NCI-H82 treated with DMSO at 0.1 percent for 48 hours (cell line): ENCODE results near the gene CBX7.
"Not testable (repeated sequence)": the region's sequence is repeated elsewhere in the genome, so short reads cannot be mapped to it uniquely, and the experiment has no call there.

Experiments used
- DNase-seq: peaks from one replicate; lab custom pipeline; 2025; ENCODE audit not compliant: unreplicated experiment; lab: John Stamatoyannopoulos, UW

Gene CBX7

GRCh38 chr22:39174498-39175352 is 22.2 kb upstream of the CBX7 start:
- no peak for DNase-seq

- no peak for DNase-seq
Measured at GRCh38 chr22:39173787-39174497, 21.5 kb upstream of the CBX7 start.

DNA sequence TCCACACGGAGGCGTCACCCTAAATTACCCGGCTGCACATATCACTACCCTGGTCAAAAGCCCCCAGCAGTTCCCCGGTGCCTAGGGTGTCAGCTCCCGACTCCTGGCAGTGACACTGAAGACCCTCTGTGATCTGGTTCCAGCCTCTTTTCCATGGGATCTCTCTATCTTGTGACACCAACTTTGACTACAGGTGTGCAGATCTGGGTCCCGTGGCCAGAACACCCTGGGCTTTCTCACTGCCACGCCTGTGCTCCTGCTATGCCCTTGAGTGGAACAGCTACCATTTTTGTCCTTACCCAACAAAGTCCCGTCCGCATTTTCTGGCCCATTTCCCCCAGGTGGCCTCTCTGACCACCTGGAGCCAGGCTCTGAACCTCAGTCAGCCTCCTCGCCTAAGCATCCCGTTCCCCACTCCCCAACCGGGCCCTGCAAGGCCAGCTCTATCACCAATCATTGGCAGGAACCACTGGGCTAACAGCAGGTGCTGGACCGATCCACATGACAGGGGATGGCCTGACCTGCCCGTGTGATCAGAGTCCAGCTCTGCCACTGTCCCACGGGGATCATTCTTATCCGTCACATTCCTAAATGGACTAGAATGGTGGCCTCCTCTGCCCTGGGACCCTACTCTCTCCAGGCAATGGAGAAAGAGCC is 20.7 kb upstream of the CBX7 start:
- no peak for DNase-seq

- not testable (repeated sequence) for DNase-seq
Measured at GRCh38 chr22:39172265-39173049, 20.0 kb upstream of the CBX7 start.

- no peak for DNase-seq
Measured at GRCh38 chr22:39171623-39172264, 19.3 kb upstream of the CBX7 start.

DNA sequence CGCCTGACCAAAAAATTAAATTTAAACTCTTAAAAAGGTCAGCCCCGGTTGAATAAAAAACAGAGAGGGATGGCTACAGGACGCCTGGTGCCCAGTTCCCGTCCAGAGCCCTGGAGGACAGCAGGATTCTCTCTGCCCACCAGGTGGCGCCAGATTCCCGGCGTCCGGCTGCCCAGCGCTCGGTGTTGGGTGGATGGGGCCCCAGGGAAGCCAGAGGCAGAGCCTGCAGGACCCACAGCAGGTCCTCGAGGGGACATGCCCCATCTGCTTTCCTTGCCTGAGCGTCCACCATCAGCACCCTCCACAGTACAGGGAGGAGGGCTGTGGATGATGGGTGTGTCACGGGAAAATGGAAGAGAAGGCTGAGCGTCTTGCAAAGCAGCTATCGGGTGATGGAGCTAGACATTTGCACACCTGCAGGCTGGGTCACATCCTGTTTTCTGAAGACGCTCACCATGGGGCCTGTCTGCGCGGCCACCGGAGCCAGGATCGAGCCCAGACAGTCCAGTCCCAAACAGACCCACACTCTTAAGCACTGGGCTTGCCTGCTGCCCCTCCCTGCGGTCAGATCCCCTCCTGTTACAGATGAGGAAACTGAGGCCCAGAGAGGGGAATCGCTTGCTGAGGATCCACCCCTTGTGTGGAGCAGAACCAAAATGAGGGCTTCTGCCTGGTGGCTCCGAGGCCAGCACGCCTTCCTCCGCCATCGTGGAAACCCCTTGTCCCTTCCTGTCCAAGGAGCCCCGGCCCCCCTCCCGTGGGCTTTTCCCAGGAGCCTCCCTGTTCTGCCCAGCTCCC is 18.5 kb upstream of the CBX7 start:
- no peak for DNase-seq

- no peak for DNase-seq
Measured at GRCh38 chr22:39169797-39170466, 17.5 kb upstream of the CBX7 start.

DNA sequence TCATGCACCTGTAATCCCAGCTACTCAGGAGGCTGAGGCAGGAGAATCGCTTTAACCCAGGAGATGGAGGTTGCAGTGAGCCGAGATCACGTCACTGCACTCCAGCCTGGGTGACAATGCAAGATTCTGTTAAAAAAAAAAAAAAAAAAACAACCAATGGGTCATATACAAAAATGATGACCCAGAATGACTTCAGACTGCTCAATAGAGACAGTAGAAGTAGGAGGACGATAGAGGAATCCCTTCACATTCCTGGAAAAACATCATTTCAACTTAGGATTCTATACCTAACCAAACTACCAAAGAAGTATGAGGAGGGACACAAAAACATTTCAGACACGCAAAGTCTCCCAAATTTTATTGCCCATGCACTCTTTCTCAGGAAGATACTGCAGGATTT is 14.1 kb upstream of the CBX7 start:
- no peak for DNase-seq

DNA sequence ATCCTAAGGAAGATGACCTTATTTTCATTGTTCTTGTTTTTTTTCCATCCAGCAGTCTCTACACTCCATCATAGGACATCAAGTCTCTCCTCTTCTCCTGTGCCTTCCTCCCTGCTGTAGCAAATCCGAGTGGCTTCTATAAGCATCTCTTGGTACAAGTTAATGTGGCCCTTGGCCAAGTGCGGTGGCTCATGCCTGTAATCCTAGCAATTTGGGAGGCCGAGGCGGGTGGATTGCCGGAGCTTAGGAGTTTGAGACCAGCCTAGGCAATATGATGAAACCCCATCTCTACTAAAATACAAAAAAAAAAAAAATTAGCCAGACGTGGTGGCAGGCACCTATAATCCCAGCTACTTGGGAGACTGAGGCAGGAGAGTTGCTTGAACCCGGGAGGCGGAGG is 3.6 kb upstream of the CBX7 start:
- not testable (repeated sequence) for DNase-seq

DNA sequence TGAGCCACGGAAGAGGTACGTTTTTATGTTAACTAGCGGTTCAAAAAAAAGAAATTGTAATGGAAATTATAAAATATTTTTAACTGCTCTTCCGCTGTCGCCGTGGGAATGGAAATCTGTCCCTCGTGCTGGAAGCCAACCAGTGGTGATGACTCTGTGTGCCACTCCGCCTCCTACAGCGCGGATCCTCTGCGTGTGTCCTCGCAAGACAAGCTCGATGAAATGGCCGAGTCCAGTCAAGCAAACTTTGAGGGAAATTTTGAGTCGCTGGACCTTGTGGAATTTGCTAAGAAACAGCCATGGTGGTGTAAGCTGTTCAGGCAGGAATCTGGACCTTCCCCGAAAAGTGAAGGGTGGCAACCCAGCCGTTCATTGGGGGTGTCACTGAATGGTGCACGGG is 2.9 kb upstream of the CBX7 start:
- DNase-seq = no peak

DNA sequence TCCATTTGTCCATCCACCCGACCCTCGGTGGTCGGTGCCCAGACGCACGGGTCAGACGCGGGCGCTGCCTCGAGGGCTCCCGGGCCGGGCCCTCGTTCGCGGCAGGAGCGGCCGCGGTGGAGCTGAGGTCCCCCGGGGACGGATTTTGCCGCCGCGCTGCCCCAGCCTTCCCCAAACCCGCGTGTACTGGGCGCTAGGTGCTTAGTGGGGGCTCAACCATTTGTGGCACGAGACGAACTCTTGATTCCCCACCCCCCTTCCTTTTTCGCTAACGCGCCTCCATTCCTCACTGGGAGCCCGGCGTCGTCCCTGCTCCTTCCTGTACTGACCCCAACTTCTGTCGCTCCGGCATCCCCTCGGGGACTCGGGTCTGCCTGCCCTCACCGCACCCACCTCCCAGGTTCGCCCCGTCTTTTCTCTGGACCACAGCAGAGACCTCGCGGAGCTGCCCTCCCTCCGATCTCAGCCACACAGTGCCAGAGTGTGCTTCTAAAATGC is 789 bp upstream of the CBX7 start:
- DNase-seq = no peak

- no peak for DNase-seq
Measured at GRCh38 chr22:39152024-39152510, 413 bp downstream of the CBX7 start.

DNA sequence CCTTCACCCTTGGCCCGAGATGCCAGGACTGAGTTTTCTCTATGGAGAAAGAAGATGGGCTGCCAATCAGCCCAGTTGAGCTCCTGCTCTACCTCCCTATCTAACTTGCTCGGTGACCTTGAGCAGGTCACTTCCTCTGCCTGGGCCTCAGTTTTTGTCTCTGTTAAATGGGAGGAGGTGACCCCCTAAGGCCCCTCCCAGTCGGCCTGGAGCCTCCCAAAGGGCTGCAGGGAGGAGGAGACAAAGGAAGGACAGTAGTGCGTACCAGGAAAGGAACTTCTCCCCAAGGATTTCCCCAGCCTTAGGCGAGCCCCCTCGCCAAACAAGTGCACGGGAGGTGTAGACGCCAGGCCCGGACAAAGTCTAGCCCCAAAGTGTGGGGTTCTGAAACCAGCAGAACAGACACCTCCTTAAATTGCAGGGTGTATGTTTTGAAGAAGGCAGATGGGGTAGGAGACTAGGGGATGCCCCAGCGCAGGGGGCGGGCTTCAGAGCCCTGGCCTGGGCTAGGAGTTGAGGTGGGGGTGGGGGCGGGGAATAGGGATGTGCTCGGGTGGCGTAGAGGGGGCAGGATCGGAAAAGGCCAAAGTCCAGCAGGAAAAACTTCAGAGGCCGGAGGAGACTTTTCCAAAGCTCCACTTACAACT is 1.0 kb downstream of the CBX7 start:
- DNase-seq = no peak

- no peak for DNase-seq
Measured at GRCh38 chr22:39150848-39151215, 1.6 kb downstream of the CBX7 start.

- DNase-seq = no peak
Measured at GRCh38 chr22:39149915-39150847, 2.3 kb downstream of the CBX7 start.

GRCh38 chr22:39148727-39149535 is 3.5 kb downstream of the CBX7 start:
- no peak for DNase-seq
